HEK293T (cell line): ENCODE measurements around the gene ALLC.

Experiments
- NFRKB ChIP-seq: fragments of 450-650 bp; IDR thresholded peaks from 2 replicates; pipeline ENCODE4 v1.6.1; 2016; ENCODE audit warnings: mild to moderate bottlenecking, moderate library complexity
- SUZ12 ChIP-seq: fragments of 450-650 bp; IDR thresholded peaks from 2 replicates; pipeline ENCODE4 v1.6.1; 2016; ENCODE audit warnings: mild to moderate bottlenecking
- TARDBP ChIP-seq: fragments of 450-650 bp; IDR thresholded peaks from 2 replicates; pipeline ENCODE4 v1.6.1; 2016

GRCh38 chr2:3626812-3627499, 31.0 kb upstream of the ALLC start:
- TF ChIP-seq SUZ12 (no peak), NFRKB (no peak), TARDBP (no peak)
